Stimulated activated CD4-positive, alpha-beta T cell treated with anti-CD3 and anti-CD28 coated beads, TNF-alpha, amount 100 ng/mL, for 4 hours (primary cell): ENCODE data around the gene PPFIA2.

ENCODE experiments used
- DNase-seq, 3 experiments: peaks; one replicate each; pipeline ENCODE4 v3.0.0-alpha.2; 2020; ENCODE audit warnings: low read depth in 3 of 3

Gene PPFIA2

GRCh38 chr12:81450920-81451739, 308.0 kb downstream of the PPFIA2 start:
- DNase-seq: no peak

GRCh38 chr12:81441629-81442028, 317.5 kb downstream of the PPFIA2 start:
- no peak for DNase-seq

DNA sequence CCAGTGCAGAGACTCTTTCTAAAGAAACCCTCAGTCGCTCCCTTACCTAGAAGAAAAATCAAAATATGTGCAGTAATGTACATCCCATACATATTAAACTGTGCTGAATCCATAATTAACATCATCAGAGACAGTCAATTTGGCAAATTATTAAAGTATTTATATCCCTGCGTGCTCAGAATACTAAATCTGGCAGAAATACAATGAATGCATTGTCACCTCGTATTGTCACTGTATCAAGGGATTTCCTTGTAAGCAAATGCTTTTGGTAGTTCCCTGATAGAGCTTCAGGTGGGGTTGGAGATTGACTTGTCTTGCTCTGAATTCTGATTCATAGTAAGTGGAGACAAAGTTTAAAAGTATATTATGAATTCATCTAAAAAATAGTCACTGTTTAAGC, 319.1 kb downstream of the PPFIA2 start:
- no peak for DNase-seq

GRCh38 chr12:81439344-81439743, 319.8 kb downstream of the PPFIA2 start:
- DNase-seq: no peak

- DNase-seq: no peak
Observed at GRCh38 chr12:81417056-81417455, 342.1 kb downstream of the PPFIA2 start.

GRCh38 chr12:81416571-81416970, 342.6 kb downstream of the PPFIA2 start:
- DNase-seq: no peak

DNA sequence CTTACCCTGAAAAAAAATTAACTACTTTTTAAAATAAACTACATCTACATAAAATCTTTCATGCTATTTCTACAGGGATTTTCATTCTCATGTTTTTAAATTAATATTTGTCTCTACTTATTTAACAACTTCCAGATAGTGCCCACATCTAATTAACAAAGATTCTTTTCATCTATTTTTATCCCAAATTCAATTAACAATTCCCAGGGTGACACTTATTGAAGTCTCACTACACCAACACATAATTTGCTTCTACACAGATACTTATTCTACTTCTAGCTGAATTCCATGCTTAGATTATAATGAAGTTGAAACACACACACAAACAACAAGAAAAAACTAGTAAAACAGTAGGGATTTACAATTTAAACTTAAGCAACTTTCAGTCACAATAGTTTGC, 344.7 kb downstream of the PPFIA2 start:
- no peak for DNase-seq

DNA sequence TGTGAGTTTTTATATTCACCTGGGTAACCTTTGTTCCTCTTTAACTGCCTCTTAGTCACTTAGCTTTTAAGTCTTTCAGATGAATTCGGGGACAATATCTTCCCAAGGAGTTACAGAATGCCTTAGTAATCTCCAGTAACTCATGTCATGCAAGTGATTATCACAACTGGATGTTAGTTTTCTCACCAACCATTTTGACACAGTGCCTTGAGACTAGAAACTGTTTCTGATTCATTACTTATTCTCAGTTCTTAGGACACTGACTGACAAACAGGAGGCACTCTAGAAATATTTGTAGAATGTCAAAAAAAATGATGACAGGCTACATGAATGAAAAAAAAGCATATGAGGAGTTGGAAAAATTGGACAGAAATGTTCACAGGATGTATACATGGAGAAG, 346.2 kb downstream of the PPFIA2 start:
- DNase-seq: no peak

GRCh38 chr12:81403348-81403747, 355.8 kb downstream of the PPFIA2 start:
- DNase-seq: no peak

DNA sequence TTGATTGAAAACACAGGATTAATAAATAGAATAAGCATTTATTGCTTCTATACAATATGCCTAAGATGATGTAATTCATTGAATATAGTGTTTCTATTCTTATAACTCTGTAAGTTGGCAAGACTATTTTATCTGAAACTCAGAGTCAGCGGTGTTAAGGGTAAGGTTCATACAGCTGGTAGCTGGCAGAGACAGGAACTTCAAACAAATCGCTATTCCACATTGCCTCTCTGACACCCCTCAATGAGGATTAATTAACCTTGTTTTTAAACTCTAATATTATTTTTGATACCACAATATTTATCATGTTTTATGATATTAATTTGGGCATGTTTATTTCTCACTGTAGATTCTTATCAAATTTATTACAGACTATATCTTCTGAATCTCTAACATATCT, 357.9 kb downstream of the PPFIA2 start:
- no peak for DNase-seq

DNA sequence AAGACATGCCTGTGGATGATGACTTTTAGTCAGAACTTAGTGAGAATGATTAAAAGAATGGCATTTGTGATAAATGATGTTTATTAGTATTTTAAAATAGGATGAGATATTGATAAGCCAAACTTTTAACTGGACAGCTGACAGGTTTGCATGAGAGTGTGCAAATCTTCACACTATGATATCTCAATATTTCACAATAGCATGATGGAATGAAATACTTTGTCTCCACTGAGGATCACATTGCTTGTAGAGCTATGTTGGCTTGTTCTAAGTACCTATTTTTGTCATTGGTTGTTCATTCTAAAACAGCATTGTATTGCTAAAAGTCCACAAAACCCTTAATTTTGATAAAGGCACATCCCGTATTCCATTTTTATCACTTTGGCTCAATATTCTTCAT, 359.1 kb downstream of the PPFIA2 start:
- DNase-seq: no peak

GRCh38 chr12:81395431-81395830, 363.7 kb downstream of the PPFIA2 start:
- no peak for DNase-seq

- no peak for DNase-seq
Observed at GRCh38 chr12:81389550-81390099, 369.5 kb downstream of the PPFIA2 start.

GRCh38 chr12:81386101-81386500, 373.0 kb downstream of the PPFIA2 start:
- no peak for DNase-seq

DNA sequence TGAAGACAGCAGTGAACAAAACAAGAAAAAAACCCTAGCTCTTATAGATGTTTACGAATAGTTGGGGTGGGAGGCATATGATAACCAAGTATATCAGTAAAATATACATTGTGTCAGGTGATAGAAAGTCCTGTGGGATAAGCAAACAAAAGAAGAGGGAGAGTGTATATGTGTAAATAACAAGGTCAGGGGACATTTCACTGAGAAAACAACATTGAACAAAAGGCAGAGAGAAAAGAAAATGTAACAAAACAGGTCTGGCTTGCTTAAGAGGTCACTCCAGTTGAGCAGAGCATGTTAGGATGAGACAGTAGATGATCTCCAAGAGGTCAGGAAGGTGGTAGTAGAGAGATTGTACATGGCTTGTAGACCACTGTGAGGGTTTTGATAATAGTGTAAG, 377.2 kb downstream of the PPFIA2 start:
- no peak for DNase-seq

GRCh38 chr12:81378601-81379285, 380.4 kb downstream of the PPFIA2 start:
- no peak for DNase-seq

DNA sequence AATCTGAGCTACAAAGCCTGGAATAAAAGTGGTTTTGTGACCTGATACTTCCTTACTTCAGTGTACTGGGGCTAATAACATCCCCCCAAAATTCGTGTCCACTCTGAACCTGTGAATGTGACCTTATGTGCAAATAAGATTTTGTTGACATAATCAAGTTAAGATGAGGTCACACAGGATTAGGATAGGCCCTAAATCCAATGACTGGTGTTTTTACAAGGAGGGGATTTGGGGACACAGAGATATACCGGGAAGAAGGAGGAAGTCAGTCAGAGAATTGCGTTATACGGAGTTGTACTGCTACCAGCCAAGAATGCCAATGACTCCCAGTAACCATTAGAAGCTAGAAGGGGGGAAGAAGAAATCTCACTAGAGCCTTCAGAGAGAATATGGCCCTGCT, 381.4 kb downstream of the PPFIA2 start:
- DNase-seq: no peak

DNA sequence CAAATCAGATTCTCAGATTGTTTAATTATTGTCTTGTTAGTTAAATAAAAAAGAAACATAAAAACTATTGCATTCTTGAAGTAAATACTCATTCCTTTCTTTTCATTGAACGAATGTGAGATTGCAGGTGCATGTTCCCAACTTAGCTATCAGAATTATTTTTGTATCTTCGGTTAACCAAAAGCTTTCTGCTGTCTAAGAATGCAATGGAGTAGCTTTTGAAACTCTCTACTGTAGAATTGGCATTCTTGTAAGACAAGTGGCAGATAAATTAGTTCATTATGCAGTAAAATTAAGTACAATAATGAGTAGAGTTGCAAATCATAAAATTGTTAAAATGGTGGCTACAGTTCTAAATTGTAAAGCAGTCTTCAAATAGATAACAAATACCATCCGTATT, 383.2 kb downstream of the PPFIA2 start:
- no peak for DNase-seq

DNA sequence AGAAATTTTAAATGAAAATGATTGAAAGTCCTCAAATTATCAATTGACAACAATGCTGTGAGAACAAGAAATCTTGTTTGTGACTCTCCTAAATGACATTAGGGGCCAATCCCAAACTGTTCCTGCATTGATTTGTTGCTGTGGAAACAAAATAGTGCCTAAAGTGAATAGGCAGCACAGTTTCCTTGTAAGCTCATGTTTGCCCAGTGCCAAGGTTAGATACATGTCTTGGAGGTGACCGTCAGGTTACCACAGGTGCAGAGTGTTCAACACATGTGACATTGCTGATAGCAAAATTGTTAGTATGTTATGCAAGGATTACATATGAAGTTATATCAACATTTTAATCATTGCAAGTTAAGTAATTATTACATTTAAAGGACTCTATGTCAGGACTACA, 388.7 kb downstream of the PPFIA2 start:
- DNase-seq: no peak

GRCh38 chr12:81369175-81369574, 390.0 kb downstream of the PPFIA2 start:
- DNase-seq: no peak

GRCh38 chr12:81365284-81365683, 393.9 kb downstream of the PPFIA2 start:
- DNase-seq: no peak

GRCh38 chr12:81360916-81361315, 398.2 kb downstream of the PPFIA2 start:
- no peak for DNase-seq

- no peak for DNase-seq
Observed at GRCh38 chr12:81359736-81360135, 399.4 kb downstream of the PPFIA2 start.
